GM18502 (cell line): ENCODE data around the gene KRT10.

Experiments used
- ATAC-seq: cut with Tn5 transposase; IDR thresholded peaks from one replicate; pipeline ENCODE4 v1.9.1; 2021; ENCODE audit warnings: mild to moderate bottlenecking; ENCODE audit not compliant: unreplicated experiment, poor library complexity

Gene KRT10

GRCh38 chr17:40810494-40810893, 11.9 kb downstream of the KRT10 start:
- ATAC-seq, result no peak

DNA sequence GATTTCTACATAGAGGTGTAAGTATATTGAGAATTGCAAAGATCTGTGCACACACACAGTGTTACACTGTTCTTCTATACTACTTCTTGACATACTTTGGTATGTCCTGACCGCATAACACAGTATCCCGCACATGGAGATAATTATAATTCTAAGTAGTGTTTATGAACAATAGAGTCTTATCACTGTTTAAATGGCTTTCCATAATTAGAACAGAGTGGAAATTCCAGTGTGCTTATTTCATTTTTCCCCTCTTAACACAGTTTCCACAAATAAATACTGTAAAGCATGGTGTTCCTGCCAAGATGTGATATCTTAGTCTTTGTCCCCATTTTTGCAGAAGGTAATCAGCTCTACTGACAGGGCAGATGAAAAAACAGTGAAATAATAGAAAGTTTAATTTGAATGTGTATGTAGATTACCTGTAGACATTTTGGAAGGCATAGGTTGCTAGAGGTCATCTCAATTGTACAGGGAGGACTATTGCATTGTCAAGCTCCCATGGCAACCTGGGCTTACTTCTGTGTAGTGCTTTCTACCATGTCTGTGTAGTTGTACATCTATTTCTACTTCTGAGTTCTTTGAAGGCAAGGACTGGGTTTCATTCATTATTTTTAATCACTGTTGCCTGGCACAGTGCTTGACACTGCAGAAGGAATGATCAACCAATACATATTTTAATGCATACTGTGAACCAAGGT, 12.5 kb downstream of the KRT10 start:
- ATAC-seq, result no peak

DNA sequence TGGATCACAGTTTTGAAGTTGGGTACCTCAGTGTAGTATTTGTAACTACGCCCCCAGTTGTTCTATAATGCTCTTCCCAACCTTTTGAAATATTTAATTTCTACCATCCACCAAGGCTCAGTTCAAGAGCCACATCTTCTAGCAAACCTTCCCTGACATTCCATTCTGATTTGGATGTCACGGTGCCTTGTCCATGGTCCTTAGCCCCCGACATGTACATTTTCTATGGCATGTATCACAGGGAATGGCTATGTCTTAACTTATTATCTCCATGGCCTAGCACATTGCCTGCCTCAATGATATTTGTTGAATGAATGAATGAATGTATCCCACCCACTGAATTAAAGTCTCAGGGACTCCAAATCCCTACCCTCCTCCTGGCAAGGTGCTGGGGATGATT, 16.3 kb downstream of the KRT10 start:
- no peak for ATAC-seq

- ATAC-seq, result no peak
Observed at GRCh38 chr17:40803617-40804082, 18.8 kb downstream of the KRT10 start.

GRCh38 chr17:40801157-40801556, 21.3 kb downstream of the KRT10 start:
- ATAC-seq, result no peak

- ATAC-seq, result no peak
Observed at GRCh38 chr17:40800381-40800780, 22.0 kb downstream of the KRT10 start.

GRCh38 chr17:40799859-40800258, 22.6 kb downstream of the KRT10 start, which contains the start of gene KRT28:
Gene KRT28 (minus strand): TSS chr17:40799959. CDS start chr17:40799893, 66 bp downstream.
- no peak for ATAC-seq

DNA sequence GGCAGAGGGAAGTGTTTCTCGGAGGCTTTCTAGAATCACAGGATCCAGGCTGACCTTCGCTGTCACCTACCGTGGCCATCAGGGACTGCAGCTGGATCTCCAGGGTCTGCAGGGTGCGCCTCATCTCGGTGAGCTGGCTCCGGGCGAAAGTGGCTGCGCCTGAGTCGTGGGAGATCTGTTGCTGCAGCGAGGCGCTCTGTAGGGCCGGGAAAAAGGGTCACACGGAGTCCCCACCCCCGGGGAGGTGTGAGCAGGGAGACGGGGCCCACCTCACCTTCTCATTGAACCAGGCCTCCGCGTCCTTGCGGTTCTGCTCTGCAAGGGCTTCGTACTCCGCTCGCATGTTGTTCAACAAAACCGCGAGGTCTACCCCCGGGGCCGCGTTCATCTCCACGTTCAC, 25.6 kb downstream of the KRT10 start:
- ATAC-seq, result no peak

GRCh38 chr17:40795019-40795667, 27.3 kb downstream of the KRT10 start:
- no peak for ATAC-seq

GRCh38 chr17:40794466-40794865, 27.9 kb downstream of the KRT10 start:
- no peak for ATAC-seq

DNA sequence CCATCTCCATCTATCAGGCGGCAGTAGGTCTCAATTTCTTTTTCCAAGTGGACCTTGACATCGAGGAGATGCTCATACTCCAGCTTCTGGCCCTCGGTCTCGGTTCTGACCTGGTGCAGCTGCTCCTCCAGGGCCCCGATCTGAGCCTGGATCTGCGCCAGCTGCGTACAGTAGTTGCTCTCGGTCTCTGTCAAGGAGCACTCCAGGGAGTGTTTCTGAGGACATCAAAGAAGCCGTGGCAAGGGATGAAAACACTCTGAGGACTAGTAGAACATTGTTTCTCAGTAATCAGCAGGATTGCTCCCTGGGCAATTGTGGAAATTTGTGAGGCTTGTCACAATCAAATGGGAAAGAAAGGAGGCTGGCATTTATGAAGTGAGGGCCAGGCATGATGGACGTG, 28.6 kb downstream of the KRT10 start:
- ATAC-seq, result no peak

GRCh38 chr17:40791787-40792436, 30.5 kb downstream of the KRT10 start:
- no peak for ATAC-seq

DNA sequence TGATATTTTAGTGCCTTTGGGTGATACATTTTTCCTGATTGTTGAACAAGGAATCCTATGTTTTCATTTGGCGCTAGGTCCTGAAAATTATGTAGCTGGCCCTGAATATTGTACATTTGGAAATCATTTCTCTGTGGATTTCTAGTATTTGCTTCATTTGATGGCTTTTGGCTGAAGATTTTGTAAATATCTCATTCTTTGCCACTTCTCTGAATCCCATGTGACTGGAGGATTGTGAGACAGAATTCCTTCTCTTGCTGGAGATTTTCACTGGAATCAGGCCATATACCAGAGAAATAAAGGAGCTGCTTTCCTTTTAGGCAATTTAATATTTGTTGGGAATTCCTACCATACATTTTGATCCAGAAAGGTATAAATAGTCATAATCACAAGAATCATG, 31.3 kb downstream of the KRT10 start:
- no peak for ATAC-seq

GRCh38 chr17:40782450-40782849, 40.0 kb downstream of the KRT10 start, which contains the start of gene KRT27:
Gene KRT27 (minus strand): TSS chr17:40782550. CDS start chr17:40782493, 57 bp downstream.
- ATAC-seq, result no peak

DNA sequence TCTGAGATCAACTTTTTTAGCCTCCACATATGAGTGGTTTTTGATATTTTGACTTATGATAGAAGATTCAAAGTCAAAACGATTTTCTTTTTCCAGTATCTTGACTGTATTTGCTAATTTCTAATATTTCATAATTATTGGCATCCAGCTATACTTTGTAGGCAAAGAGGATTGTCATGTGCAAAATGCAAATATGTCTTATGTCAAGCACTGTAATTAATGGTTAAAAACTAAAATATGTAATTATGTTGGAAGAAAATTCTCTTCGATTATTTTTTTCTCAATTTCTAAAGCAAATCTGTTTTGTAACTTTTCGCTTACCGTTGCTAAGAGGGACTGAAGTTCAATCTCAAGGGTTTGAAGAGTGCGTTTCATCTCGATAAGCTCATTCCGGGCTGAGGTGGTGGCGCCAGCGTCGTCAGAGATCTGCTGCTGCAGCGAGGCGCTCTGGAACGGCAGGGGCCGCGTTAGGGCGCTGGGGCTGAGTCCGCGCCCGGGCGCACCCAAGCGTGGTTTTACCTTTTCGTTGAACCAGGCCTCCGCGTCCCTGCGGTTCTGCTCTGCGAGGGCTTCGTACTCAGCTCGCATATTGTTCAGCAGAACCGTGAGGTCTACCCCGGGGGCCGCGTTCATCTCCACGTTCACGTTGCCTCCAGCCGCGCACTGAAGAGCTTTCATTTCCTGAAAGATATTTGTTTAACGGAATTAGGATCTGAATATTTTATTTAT, 43.1 kb downstream of the KRT10 start:
- ATAC-seq, result no peak

GRCh38 chr17:40778461-40778860, 44.0 kb downstream of the KRT10 start:
- ATAC-seq, result no peak

DNA sequence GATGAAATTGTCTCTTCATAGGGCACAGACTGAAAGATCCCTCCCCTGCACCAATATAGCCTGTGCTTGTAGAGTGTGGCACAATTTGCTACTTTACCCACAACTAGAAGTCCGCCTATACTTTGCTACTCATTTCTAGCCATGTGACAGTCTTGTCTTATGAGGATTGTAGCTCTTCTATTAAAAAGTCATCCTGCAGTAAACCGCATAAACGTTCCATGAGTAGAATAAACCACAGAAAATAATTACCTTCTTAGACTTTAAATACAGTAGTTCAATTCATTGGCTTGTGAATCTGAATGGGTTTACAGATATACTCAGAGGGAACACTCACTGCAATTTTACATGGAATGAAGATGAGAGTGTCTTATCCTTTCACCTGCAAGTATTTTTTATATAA, 44.4 kb downstream of the KRT10 start:
- no peak for ATAC-seq

DNA sequence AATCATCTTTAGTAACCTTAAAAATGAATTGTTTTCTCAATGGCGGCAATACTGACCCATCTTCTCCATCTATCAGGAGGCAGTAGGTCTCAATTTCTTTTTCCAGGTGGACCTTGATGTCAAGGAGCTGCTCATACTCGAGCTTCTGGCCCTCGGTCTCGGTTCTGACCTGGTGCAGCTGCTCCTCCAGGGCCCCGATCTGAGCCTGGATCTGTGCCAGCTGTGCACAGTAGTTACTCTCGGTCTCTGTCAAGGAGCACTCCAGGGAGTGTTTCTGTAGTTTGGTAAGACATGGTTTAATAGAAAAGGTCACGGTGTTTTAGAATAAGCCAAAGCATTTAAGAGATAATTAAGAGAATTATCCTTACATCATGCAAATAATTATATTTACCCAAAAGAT, 45.0 kb downstream of the KRT10 start:
- ATAC-seq, result no peak

DNA sequence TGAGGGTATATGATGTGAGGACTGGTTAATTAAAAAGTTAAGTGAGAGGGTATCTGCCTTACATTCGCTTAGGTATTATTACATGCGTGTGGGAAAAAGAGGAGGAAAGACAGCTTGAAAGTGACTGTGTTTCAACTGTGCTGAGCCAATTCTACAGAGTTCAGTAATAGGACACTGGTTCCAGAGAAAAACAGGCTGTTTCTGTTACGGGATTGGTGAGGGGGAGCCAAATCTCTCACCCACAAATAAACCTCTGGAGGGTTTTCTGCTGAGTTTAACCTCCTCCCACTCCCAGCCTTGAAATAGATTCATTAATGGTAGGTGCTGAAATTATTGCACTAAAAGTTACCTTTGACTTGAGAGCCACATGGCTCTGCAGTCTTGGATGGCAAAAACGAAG, 46.5 kb downstream of the KRT10 start:
- no peak for ATAC-seq

- no peak for ATAC-seq
Observed at GRCh38 chr17:40772101-40772500, 50.3 kb downstream of the KRT10 start, which contains the start of gene KRT26. Gene KRT26 (minus strand): TSS chr17:40772201. CDS start chr17:40772113, 88 bp downstream.
